HG03457 (cell line): ENCODE measurements around the gene NSDHL.

Experiments
- ATAC-seq: cut with Tn5 transposase; IDR thresholded peaks from one replicate; pipeline ENCODE4 v1.9.1; 2021; ENCODE audit warnings: moderate number of reproducible peaks; ENCODE audit not compliant: unreplicated experiment

Gene NSDHL

GRCh38 chrX:152843852-152844251 lies 13.0 kb downstream of the NSDHL start:
- no peak for ATAC-seq

DNA sequence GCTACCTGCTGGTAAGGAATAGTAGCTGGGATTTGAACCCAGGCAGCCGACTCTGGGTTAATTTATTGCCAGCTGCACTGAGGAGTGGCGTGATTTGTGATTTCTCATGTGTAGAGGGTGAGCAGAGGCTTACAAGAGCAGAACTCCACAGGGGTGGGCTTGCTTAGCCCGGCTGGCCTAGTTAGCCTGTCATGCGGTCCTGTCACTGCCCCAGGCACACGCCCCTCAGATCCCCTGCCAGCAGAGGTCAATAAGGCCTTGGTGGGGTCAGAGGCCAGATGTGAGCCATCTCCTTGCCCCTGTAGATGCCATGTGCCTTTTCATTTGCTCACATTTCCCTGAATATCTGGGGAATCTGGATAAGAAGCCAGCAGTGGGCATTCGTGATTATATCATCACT lies 13.4 kb downstream of the NSDHL start:
- ATAC-seq, result no peak

- no peak for ATAC-seq
Measured at GRCh38 chrX:152845618-152846240, 14.9 kb downstream of the NSDHL start.

DNA sequence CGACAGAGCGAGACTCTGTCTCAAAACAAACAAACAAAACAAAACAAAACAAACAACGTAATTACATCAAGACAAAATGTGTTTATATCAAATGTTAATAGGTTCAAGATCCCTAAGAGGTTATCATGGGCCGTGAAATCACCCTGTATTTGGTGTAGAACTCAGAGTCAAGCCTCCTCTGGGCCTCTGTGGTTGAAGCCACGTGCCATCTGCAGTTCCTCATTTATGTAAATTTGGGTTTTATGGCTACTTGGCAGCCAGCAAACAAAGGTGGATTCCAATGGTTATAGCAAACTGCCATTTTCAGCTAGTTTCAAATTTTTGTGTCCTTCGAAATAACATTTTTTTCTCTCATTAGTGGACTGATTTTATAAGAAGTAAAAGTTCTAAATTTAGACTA lies 16.4 kb downstream of the NSDHL start:
- ATAC-seq, result no peak

DNA sequence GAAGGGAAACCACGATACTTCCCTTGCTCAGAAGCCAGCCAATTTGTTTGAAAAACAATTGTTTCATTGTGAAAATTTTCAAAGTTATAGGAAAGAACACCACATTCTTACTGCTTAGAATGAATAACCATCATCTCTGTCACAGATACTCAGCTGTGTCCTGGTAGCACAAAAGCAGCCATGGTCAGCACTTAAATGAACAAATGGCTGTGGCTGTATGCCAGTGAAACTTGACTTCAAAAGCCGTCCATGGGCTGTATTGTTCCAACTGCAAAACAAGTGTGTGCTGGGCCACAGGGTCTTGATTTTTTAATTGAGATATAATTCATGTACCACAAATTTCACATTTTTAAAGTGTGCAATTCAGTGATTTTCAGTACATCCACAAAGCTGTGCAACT lies 19.6 kb downstream of the NSDHL start:
- no peak for ATAC-seq

- ATAC-seq, result no peak
Measured at GRCh38 chrX:152853986-152854385, 23.1 kb downstream of the NSDHL start.

DNA sequence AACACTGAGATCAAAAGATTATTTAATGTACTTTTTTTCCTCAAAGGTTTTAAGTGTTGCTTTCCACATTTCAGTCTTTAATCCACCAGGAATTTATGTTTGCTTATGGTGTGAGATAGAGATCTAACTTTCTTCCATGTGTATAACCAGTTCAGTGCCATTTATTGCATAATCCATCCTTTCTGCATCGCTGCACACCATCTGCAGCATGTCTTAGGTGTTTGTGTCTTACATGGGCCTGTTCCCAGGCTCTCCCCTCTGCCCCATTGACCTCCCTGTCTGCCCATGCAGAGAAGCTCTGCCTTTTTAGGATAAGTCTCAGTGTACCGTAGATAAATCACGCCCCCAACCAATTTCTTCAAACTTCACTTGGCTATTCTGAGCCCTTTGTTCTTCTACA lies 30.3 kb downstream of the NSDHL start:
- no peak for ATAC-seq

- ATAC-seq, result no peak
Measured at GRCh38 chrX:152861826-152862225, 31.0 kb downstream of the NSDHL start.

- no peak for ATAC-seq
Measured at GRCh38 chrX:152865232-152865920, 34.5 kb downstream of the NSDHL start.

GRCh38 chrX:152866386-152866785 lies 35.5 kb downstream of the NSDHL start:
- ATAC-seq, result no peak

- ATAC-seq, result no peak
Measured at GRCh38 chrX:152869972-152870371, 39.1 kb downstream of the NSDHL start.

- no peak for ATAC-seq
Measured at GRCh38 chrX:152871260-152871659, 40.4 kb downstream of the NSDHL start.

- no peak for ATAC-seq
Measured at GRCh38 chrX:152872522-152872921, 41.7 kb downstream of the NSDHL start.

DNA sequence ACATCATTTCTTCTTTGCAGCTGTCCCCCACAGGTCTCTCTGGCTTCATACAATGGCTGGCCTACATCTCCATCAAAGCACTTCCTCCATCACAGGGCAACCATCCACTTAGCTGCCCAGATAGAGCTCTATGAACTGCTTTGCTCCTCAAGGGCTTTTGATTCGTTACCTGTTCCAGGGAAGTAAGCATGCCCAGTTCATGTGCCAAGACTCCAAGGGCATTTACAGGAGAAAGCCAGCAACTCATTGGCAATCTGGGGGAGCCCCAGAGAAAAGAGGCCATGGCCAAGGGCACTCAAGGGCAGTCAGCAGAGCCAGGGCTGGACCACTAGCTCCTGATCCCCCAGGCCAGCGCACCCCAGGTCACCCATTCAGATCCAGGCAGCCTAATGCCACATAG lies 42.5 kb downstream of the NSDHL start:
- no peak for ATAC-seq

- ATAC-seq, result no peak
Measured at GRCh38 chrX:152876931-152877840, 46.3 kb downstream of the NSDHL start.

- no peak for ATAC-seq
Measured at GRCh38 chrX:152878976-152879755, 48.3 kb downstream of the NSDHL start.

- no peak for ATAC-seq
Measured at GRCh38 chrX:152881289-152881688, 50.4 kb downstream of the NSDHL start.

DNA sequence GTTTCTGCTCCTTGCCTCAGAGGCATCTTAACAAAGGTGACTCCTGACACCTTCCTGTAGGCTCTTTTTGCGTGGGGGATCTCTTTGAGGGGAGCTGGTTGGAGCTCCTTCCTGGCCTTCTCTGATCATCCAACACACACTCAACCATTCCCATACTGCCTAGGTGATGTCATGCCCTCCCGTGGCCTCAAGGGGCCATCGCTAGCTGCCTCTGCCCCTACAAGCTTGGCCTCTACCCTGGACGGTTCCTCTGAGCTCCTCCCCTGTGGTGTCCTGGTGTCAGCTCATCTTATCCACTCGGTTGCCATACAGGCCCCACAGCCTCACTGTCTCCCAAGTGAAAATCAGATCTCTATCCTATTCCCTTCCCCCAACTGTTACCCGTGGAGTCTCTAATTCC lies 53.3 kb downstream of the NSDHL start:
- ATAC-seq, result no peak

- no peak for ATAC-seq
Measured at GRCh38 chrX:152886716-152887115, 55.9 kb downstream of the NSDHL start.

- no peak for ATAC-seq
Measured at GRCh38 chrX:152892499-152892898, 61.6 kb downstream of the NSDHL start.
